H1 (cell line): ENCODE results near the gene LRRC32. TPM values are rescaled to one million over a fixed set of nuclear protein-coding genes. Genes with fewer than 3 reads are reported as not detected.

ENCODE experiments used
- CTCF ChIA-PET: fragments of 300-600 bp; sonication (Branson Sonifier 250); formaldehyde crosslinking; loops from one replicate; lab custom pipeline; 2021; ENCODE audit not compliant: partially characterized antibody; lab: Charles Lee
- POLR2A ChIA-PET: fragments of 300-600 bp; sonication (Branson Sonifier 250); formaldehyde crosslinking; loops from one replicate; lab custom pipeline; 2021; ENCODE audit warnings: inconsistent platforms; ENCODE audit not compliant: partially characterized antibody; lab: Charles Lee
- DNase-seq, 2 experiments: peaks; one replicate each; pipeline versions ENCODE4 v3.0.0 to v3.0.0-alpha.2; 2010 to 2022; ENCODE audit warnings: low spot score in 2 of 2, low read depth in 1 of 2, mixed read lengths in 1 of 2
- FAIRE-seq: peaks from 2 replicates; lab custom pipeline; 2011; peaks lifted over from hg19 to GRCh38; lab: Jason Lieb, UNC
- H2AFZ ChIP-seq: 2 replicates; pipeline ENCODE4 v1.8.1; 2012; ENCODE audit warnings: low read length, inconsistent platforms
- H2AK5ac ChIP-seq: 2 replicates; pipeline ENCODE4 v1.6.1; 2013; ENCODE audit warnings: low read depth, low read length
- H2BK120ac ChIP-seq: replicated peaks from 2 replicates; pipeline ENCODE3; 2013; ENCODE audit warnings: low read depth, low read length, inconsistent platforms
- H2BK12ac ChIP-seq: 2 replicates; pipeline ENCODE4 v1.6.1; 2013; ENCODE audit warnings: low read depth, low read length
- H2BK15ac ChIP-seq: 2 replicates; pipeline ENCODE4 v1.6.1; 2013; ENCODE audit warnings: low read length
- H2BK20ac ChIP-seq: 2 replicates; pipeline ENCODE4 v1.6.1; 2013; ENCODE audit warnings: low read length
- H2BK5ac ChIP-seq: 2 replicates; pipeline ENCODE4 v1.6.1; 2013; ENCODE audit warnings: low read depth, low read length
- H3K14ac ChIP-seq: 2 replicates; pipeline ENCODE4 v1.6.1; 2013; ENCODE audit warnings: inconsistent platforms; ENCODE audit not compliant: insufficient read length
- H3K18ac ChIP-seq: 2 replicates; pipeline ENCODE4 v1.6.1; 2013; ENCODE audit warnings: low read length; ENCODE audit errors: extremely low read depth
- H3K23ac ChIP-seq: 2 replicates; pipeline ENCODE4 v1.6.1; 2013; ENCODE audit warnings: inconsistent platforms; ENCODE audit not compliant: insufficient read length
- H3K23me2 ChIP-seq: 2 replicates; pipeline ENCODE4 v1.6.1; 2013; ENCODE audit warnings: low read depth, low read length
- H3K27ac ChIP-seq: 2 replicates; pipeline ENCODE4 v1.6.1; 2011; ENCODE audit warnings: low read depth, low read length, inconsistent platforms
- H3K27me3 ChIP-seq, 4 experiments: replicated peaks in 1 of 4; 1 replicate in 1 of 4; 2 replicates in 3 of 4; pipeline versions ENCODE4 v1.6.1 to v1.8.1; 2011 to 2013; ENCODE audit warnings: low read length in 3 of 4, mild to moderate bottlenecking in 3 of 4, inconsistent platforms in 2 of 4, mixed read lengths in 2 of 4, moderate library complexity in 1 of 4; ENCODE audit not compliant: control insufficient read depth in 3 of 4, insufficient read depth in 3 of 4; ENCODE audit errors: extremely low read depth in 1 of 4
- H3K36me3 ChIP-seq, 4 experiments: 2 replicates each; pipeline versions ENCODE4 v1.6.1 to v1.8.1; 2011 to 2013; ENCODE audit warnings: mild to moderate bottlenecking in 4 of 4, low read length in 3 of 4, moderate library complexity in 2 of 4, control low read depth in 1 of 4, inconsistent platforms in 1 of 4; ENCODE audit not compliant: insufficient read depth in 4 of 4, control insufficient read depth in 2 of 4
- H3K4ac ChIP-seq: replicated peaks from 2 replicates; pipeline ENCODE3; 2013; ENCODE audit warnings: low read length, low read depth, mixed read lengths, inconsistent platforms; ENCODE audit not compliant: insufficient read length
- H3K4me1 ChIP-seq, 4 experiments: replicated peaks in 1 of 4; 1 replicate in 1 of 4; 2 replicates in 3 of 4; pipeline versions ENCODE4 v1.6.1 to v1.8.1; 2011 to 2013; ENCODE audit warnings: low read length in 3 of 4, inconsistent platforms in 2 of 4, mixed read lengths in 1 of 4; ENCODE audit not compliant: insufficient read depth in 4 of 4, control insufficient read depth in 3 of 4
- H3K4me2 ChIP-seq, 2 experiments: 2 replicates each; pipeline versions ENCODE4 v1.6.1 to v1.8.1; 2011 to 2013; ENCODE audit warnings: low read depth in 2 of 2, low read length in 2 of 2, control low read depth in 1 of 2, inconsistent platforms in 1 of 2, mild to moderate bottlenecking in 1 of 2; ENCODE audit not compliant: insufficient read depth in 1 of 2
- H3K4me3 ChIP-seq, 4 experiments: fragments of 200-600, 300-600 bp in 1 of 4; sonication (generic), shearing (Covaris generic), sonication (Bioruptor Twin) in 1 of 4; 2 replicates each; pipeline versions ENCODE4 v1.5.1 to v1.8.1; 2011 to 2016; ENCODE audit warnings: low read length in 4 of 4, low read depth in 3 of 4, control low read depth in 2 of 4, inconsistent platforms in 2 of 4, mild to moderate bottlenecking in 2 of 4, mixed read lengths in 1 of 4, moderate library complexity in 1 of 4; ENCODE audit not compliant: insufficient read depth in 2 of 4; ENCODE audit errors: extremely low read depth in 1 of 4
- H3K56ac ChIP-seq: replicated peaks from 2 replicates; pipeline ENCODE3; 2013; ENCODE audit warnings: low read depth, mild to moderate bottlenecking, mixed read lengths, low read length, inconsistent platforms; ENCODE audit not compliant: insufficient read length
- H3K79me1 ChIP-seq: 2 replicates; pipeline ENCODE4 v1.6.1; 2013; ENCODE audit warnings: low read depth, low read length, control low read depth
- H3K79me2 ChIP-seq, 2 experiments: 2 replicates each; pipeline versions ENCODE4 v1.6.1 to v1.8.1; 2012 to 2013; ENCODE audit warnings: low read length in 2 of 2, mild to moderate bottlenecking in 2 of 2, inconsistent platforms in 1 of 2; ENCODE audit not compliant: insufficient read depth in 2 of 2, control insufficient read depth in 1 of 2
- H3K9ac ChIP-seq, 4 experiments: replicated peaks in 1 of 4; 1 replicate in 1 of 4; 2 replicates in 3 of 4; pipeline versions ENCODE4 v1.6.1 to v1.8.1; 2011 to 2013; ENCODE audit warnings: low read depth in 3 of 4, low read length in 3 of 4, control low read depth in 2 of 4, mild to moderate bottlenecking in 2 of 4, moderate library complexity in 2 of 4, inconsistent platforms in 1 of 4; ENCODE audit errors: extremely low read depth in 1 of 4
- H3K9me3 ChIP-seq, 2 experiments: 2 replicates each; pipeline versions ENCODE4 v1.6.1 to v1.8.1; 2012 to 2013; ENCODE audit warnings: mild to moderate bottlenecking in 2 of 2, moderate library complexity in 2 of 2, control low read depth in 1 of 2, inconsistent platforms in 1 of 2, low read depth in 1 of 2, low read length in 1 of 2, mixed read lengths in 1 of 2; ENCODE audit not compliant: insufficient read depth in 2 of 2
- H4K20me1 ChIP-seq, 2 experiments: replicated peaks in 1 of 2; 2 replicates each; pipeline versions ENCODE3 to v1.8.1; 2011 to 2013; ENCODE audit warnings: inconsistent platforms in 2 of 2, low read length in 2 of 2, mild to moderate bottlenecking in 1 of 2; ENCODE audit not compliant: insufficient read depth in 2 of 2, control insufficient read depth in 1 of 2
- H4K5ac ChIP-seq: 2 replicates; pipeline ENCODE4 v1.6.1; 2013; ENCODE audit warnings: low read length, low read depth, mixed read lengths, inconsistent platforms; ENCODE audit not compliant: insufficient read length
- H4K8ac ChIP-seq: 2 replicates; pipeline ENCODE4 v1.8.0; 2013; ENCODE audit warnings: mild to moderate bottlenecking, moderate library complexity, low read length, inconsistent platforms; ENCODE audit not compliant: insufficient read depth; ENCODE audit errors: extremely low read depth
- H4K91ac ChIP-seq: replicated peaks from 2 replicates; pipeline ENCODE3; 2013; ENCODE audit warnings: low read length, mixed read lengths, inconsistent platforms; ENCODE audit not compliant: insufficient read length
- ATF3 ChIP-seq: IDR thresholded peaks from 2 replicates; pipeline ENCODE4 v1.6.1; 2011; ENCODE audit warnings: low read depth, mild to moderate bottlenecking, low read length; ENCODE audit not compliant: insufficient read depth
- BRCA1 ChIP-seq: IDR thresholded peaks from 2 replicates; pipeline ENCODE4 v1.6.1; 2012; ENCODE audit warnings: low read depth, low read length, improper control_type of control experiment
- GTF2F1 ChIP-seq: IDR thresholded peaks from 2 replicates; pipeline ENCODE4 v1.6.1; 2012; ENCODE audit warnings: low read depth, low read length, improper control_type of control experiment, borderline replicate concordance
- HDAC6 ChIP-seq: IDR thresholded peaks from one replicate; pipeline ENCODE4 v1.7.1; 2012; ENCODE audit warnings: low read depth, mild to moderate bottlenecking, inconsistent platforms, low read length, moderate library complexity
- SUZ12 ChIP-seq: fragments of 200-600 bp; sonication (generic); IDR thresholded peaks from 2 replicates; pipeline ENCODE4 v1.6.1; 2012; ENCODE audit warnings: mild to moderate bottlenecking, inconsistent platforms, low read length, moderate library complexity, mixed read lengths
- TEAD4 ChIP-seq: IDR thresholded peaks from 2 replicates; pipeline ENCODE4 v1.6.1; 2012; ENCODE audit warnings: low read depth, low read length, inconsistent platforms, mixed read lengths
- YY1 ChIP-seq: IDR thresholded peaks from 2 replicates; pipeline ENCODE4 v1.6.1; 2011; ENCODE audit warnings: low read depth, mild to moderate bottlenecking, low read length
- WGBS, 2 experiments: shearing (Covaris generic) in 1 of 2; methylation state at CpG; one replicate each; pipeline versions ENCODE4 v1.1.6 to v1.1.7; 2013 to 2015; ENCODE audit warnings: low lambda C conversion rate in 2 of 2, mixed read lengths in 2 of 2, inconsistent platforms in 1 of 2, low coverage in 1 of 2, missing lambda C conversion rate in 1 of 2; ENCODE audit not compliant: insufficient replicate concordance in 2 of 2, insufficient coverage in 1 of 2, insufficient read length in 1 of 2; ENCODE audit errors: extremely low coverage in 1 of 2, missing lambda C conversion rate in 1 of 2; 5-methylcytosine and 5-hydroxymethylcytosine counted together
- polyA plus RNA-seq, 7 experiments: library from polyadenylated mRNA; depleted of rRNA in 3 of 7; stranded (reverse) in 5 of 7; unstranded in 2 of 7; fragments of >200 nt in 5 of 7; fragments of 200-250 nt in 2 of 7; gene quantifications; 1 replicate in 5 of 7; 2 replicates in 1 of 7; 4 replicates in 1 of 7; pipeline versions ENCODE4 v1.2.1 to v1.2.3, GENCODE V29; 2011 to 2013; ENCODE audit warnings: missing spikeins in 2 of 7, mixed read lengths in 2 of 7
- total RNA-seq: library from RNA; stranded (reverse); fragmentation: NEBNext Ultra II Directional; extraction: Animal tissue kit (Norgen Biotek cat#: 25700); gene quantifications from 2 replicates; pipeline ENCODE4 v1.2.1, GENCODE V29; 2021
- TF ChIP-seq, protein P1 (sequence below), 3 experiments: IDR thresholded peaks; 1 replicate in 2 of 3; 2 replicates in 1 of 3; pipeline versions ENCODE4 v1.5.1 to v1.6.1; 2011; ENCODE audit warnings: low read length in 3 of 3, mild to moderate bottlenecking in 3 of 3, inconsistent platforms in 2 of 3, low read depth in 1 of 3, moderate library complexity in 1 of 3; ENCODE audit not compliant: insufficient read depth in 1 of 3; ENCODE audit errors: control extremely low read depth in 1 of 3

The LRRC32 gene
- total and polyA plus RNA-seq, 2 of the 8 experiments (the other 6 are each of a cell fraction or from before 2014, with no cell fraction given): 0.99 to 1.9 TPM

DNA sequence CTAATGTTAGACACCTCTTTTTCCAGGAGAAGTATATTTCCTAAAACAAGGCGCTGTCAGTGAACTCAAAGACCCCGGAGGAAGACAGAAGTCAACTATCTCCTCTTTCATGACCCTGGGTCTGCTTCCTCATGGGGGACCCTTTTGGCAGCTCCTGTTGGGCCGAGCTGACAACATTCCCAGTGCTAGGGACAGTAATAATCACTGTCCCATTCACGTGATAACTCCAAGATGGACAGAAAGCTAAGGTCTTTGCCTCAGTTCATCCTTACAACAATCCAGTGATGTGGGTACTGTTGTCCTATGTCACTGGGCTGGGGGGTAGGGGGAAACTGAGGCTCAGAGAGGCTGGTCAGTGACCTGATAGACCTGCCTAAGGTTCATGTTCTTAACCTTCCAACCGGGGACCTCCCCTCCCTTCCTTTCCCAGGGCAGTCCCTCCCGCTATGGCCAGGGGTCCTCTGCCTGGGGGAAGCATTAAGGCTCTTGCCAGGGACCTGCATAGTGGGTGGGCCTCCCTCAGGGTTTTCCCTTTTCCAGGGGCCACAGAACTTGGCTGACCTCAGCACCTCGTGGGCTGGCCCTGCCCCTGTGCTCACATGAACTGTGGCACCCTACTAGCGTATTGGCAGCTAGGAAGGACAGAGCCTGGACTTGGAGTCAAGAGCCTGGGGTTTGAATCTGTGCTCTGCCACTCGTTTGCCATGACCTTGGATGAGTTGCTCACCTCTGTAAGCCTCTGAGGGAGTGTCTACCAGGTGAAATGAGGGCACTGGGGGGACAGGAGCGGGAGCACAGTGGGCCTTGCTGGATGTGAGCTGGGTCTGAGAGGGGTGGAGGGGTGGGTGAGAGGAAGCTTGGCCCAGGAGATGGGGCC lies 53.6 kb downstream of the LRRC32 start:
- Histone ChIP-seq H2AFZ (no peak overlapping the region), H3K14ac (no peak overlapping the region), H3K79me2 (no peaks in the 10 kb centered on the region), H4K8ac (0 out of 2 replicates have a peak overlapping the region, but pooled peaks have one; percentile 25), H4K91ac (no peak overlapping the region), H3K79me1 (no peaks in the 10 kb centered on the region), H3K4me1 (no peaks in the 10 kb centered on the region; a peak in 1 of 7 replicates), H3K4me3 (no peak overlapping the region), H4K5ac (no peak overlapping the region), H3K36me3 (no peaks in the 10 kb centered on the region), H2BK12ac (no peak overlapping the region), H2BK20ac (no peak overlapping the region), H3K18ac (no peak overlapping the region), H2BK5ac (no peak overlapping the region), H3K4ac (no peak overlapping the region), H3K4me2 (no peak overlapping the region), H2AK5ac (no peak overlapping the region), H3K9me3 (peaks cover 2% of the 10 kb centered on the region in 2 experiments; a peak in 1 of 4 replicates), H3K56ac (no peak overlapping the region), H2BK15ac (no peak overlapping the region), H3K27ac (no peak overlapping the region), H2BK120ac (no peak overlapping the region), H4K20me1 (no peaks in the 10 kb centered on the region), H3K23ac (no peak overlapping the region), H3K27me3 (no peaks in the 10 kb centered on the region), H3K9ac (no peak overlapping the region), H3K23me2 (no peaks in the 10 kb centered on the region)
- CTCF ChIA-PET: interaction anchor here (1.0 to 1.4 kb wide), 3 partner anchors 10 to 69 kb away, joined by 3 to 5 read pairs (median 5); no protein-coding TSS in a partner anchor
- 85% methylated on average over 10 of the region's 10 CpGs; no CpG with 5 or more reads in 1 of the 2 experiments for WGBS, 2 experiments
- DNase-seq (no peak), FAIRE-seq (no peak)
- POLR2A ChIA-PET: interaction anchor here (1.4 kb wide), 1 partner anchor 9 kb away, joined by 4 read pairs; no protein-coding TSS in a partner anchor
- no peak for TF ChIP-seq BRCA1
- no peak for TF ChIP-seq TEAD4
- no peak for TF ChIP-seq HDAC6
- no peak for TF ChIP-seq ATF3
- TF ChIP-seq GTF2F1: no peak
- no peak for TF ChIP-seq SUZ12
- TF ChIP-seq, protein P1, sequence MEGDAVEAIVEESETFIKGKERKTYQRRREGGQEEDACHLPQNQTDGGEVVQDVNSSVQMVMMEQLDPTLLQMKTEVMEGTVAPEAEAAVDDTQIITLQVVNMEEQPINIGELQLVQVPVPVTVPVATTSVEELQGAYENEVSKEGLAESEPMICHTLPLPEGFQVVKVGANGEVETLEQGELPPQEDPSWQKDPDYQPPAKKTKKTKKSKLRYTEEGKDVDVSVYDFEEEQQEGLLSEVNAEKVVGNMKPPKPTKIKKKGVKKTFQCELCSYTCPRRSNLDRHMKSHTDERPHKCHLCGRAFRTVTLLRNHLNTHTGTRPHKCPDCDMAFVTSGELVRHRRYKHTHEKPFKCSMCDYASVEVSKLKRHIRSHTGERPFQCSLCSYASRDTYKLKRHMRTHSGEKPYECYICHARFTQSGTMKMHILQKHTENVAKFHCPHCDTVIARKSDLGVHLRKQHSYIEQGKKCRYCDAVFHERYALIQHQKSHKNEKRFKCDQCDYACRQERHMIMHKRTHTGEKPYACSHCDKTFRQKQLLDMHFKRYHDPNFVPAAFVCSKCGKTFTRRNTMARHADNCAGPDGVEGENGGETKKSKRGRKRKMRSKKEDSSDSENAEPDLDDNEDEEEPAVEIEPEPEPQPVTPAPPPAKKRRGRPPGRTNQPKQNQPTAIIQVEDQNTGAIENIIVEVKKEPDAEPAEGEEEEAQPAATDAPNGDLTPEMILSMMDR (IDR thresholded peaks at IDR 0.05; ENCODE audit: control extremely low read depth in 1 of 3, insufficient read depth in 1 of 3, low read depth in 1 of 3, low read length in 3 of 3): no peak
- no peak for TF ChIP-seq YY1
